Measurements from ENCODE around the gene CCDC171.

DNA sequence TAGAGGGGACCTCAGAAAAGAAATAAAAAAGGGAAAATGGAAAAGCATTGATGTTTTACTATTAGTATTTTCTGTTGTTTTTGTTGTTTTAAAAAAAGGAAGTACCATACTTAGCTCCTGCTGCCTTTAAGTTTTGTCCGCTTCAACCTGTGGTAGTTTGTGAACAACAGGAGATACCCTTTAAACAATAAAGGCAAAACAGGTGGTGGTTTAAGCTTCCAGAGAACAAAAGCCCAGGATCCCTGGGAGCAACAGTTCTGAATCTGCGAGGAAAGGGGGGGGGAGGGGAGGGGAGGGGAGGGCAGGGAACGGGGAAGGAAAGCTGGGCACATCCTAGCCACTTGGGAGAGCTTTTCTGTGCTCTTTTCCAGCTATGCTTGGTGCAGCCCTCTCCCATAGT, 40.0 kb upstream of the CCDC171 start:
- no peak for TF ChIP-seq POLR2AphosphoS5 (IDR thresholded peaks at IDR 0.05; ENCODE audit: low read depth)
- TF ChIP-seq, protein P1, sequence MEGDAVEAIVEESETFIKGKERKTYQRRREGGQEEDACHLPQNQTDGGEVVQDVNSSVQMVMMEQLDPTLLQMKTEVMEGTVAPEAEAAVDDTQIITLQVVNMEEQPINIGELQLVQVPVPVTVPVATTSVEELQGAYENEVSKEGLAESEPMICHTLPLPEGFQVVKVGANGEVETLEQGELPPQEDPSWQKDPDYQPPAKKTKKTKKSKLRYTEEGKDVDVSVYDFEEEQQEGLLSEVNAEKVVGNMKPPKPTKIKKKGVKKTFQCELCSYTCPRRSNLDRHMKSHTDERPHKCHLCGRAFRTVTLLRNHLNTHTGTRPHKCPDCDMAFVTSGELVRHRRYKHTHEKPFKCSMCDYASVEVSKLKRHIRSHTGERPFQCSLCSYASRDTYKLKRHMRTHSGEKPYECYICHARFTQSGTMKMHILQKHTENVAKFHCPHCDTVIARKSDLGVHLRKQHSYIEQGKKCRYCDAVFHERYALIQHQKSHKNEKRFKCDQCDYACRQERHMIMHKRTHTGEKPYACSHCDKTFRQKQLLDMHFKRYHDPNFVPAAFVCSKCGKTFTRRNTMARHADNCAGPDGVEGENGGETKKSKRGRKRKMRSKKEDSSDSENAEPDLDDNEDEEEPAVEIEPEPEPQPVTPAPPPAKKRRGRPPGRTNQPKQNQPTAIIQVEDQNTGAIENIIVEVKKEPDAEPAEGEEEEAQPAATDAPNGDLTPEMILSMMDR (IDR thresholded peaks at IDR 0.05; ENCODE audit: insufficient read depth, low read length): no peak
- TF ChIP-seq, protein P2, sequence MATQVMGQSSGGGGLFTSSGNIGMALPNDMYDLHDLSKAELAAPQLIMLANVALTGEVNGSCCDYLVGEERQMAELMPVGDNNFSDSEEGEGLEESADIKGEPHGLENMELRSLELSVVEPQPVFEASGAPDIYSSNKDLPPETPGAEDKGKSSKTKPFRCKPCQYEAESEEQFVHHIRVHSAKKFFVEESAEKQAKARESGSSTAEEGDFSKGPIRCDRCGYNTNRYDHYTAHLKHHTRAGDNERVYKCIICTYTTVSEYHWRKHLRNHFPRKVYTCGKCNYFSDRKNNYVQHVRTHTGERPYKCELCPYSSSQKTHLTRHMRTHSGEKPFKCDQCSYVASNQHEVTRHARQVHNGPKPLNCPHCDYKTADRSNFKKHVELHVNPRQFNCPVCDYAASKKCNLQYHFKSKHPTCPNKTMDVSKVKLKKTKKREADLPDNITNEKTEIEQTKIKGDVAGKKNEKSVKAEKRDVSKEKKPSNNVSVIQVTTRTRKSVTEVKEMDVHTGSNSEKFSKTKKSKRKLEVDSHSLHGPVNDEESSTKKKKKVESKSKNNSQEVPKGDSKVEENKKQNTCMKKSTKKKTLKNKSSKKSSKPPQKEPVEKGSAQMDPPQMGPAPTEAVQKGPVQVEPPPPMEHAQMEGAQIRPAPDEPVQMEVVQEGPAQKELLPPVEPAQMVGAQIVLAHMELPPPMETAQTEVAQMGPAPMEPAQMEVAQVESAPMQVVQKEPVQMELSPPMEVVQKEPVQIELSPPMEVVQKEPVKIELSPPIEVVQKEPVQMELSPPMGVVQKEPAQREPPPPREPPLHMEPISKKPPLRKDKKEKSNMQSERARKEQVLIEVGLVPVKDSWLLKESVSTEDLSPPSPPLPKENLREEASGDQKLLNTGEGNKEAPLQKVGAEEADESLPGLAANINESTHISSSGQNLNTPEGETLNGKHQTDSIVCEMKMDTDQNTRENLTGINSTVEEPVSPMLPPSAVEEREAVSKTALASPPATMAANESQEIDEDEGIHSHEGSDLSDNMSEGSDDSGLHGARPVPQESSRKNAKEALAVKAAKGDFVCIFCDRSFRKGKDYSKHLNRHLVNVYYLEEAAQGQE (IDR thresholded peaks at IDR 0.05; ENCODE audit: insufficient replicate concordance, low read depth): no peak
- TF ChIP-seq GABPA (IDR thresholded peaks at IDR 0.05; ENCODE audit: low read depth): no peak

All from HL-60 (cell line).